ENCODE results near the gene ITCH. TPM values are rescaled to one million over a fixed set of nuclear protein-coding genes. Genes with fewer than 3 reads are reported as not detected.

Gene ITCH
- total RNA-seq, 1 experiment from 2014 or later, result 78.8 TPM

DNA sequence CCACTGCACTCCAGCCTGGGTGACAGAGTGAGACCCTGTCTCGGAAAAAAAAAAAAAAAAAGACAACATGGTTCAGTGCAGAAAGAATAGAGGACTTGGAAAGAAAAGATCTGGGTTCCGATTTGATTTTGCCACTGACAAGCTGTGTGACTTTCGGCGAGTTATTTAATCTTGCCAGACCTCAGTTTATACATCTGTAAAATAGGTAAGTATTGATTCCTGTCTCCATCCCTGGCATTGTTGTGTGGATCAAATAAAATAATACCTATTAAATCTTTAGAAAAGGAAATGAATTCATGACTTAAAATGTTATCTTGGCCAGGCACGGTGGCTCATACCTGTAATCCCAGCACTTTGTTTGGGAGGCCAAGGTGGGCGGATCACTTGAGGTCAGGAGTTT, 7.0 kb downstream of the ITCH start (continued):
- TF ChIP-seq, protein P1, sequence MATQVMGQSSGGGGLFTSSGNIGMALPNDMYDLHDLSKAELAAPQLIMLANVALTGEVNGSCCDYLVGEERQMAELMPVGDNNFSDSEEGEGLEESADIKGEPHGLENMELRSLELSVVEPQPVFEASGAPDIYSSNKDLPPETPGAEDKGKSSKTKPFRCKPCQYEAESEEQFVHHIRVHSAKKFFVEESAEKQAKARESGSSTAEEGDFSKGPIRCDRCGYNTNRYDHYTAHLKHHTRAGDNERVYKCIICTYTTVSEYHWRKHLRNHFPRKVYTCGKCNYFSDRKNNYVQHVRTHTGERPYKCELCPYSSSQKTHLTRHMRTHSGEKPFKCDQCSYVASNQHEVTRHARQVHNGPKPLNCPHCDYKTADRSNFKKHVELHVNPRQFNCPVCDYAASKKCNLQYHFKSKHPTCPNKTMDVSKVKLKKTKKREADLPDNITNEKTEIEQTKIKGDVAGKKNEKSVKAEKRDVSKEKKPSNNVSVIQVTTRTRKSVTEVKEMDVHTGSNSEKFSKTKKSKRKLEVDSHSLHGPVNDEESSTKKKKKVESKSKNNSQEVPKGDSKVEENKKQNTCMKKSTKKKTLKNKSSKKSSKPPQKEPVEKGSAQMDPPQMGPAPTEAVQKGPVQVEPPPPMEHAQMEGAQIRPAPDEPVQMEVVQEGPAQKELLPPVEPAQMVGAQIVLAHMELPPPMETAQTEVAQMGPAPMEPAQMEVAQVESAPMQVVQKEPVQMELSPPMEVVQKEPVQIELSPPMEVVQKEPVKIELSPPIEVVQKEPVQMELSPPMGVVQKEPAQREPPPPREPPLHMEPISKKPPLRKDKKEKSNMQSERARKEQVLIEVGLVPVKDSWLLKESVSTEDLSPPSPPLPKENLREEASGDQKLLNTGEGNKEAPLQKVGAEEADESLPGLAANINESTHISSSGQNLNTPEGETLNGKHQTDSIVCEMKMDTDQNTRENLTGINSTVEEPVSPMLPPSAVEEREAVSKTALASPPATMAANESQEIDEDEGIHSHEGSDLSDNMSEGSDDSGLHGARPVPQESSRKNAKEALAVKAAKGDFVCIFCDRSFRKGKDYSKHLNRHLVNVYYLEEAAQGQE (IDR thresholded peaks at IDR 0.05; ENCODE audit: low read depth), result no peak
- TF ChIP-seq CEBPB (IDR thresholded peaks at IDR 0.05; ENCODE audit: low read depth), result no peak
- TF ChIP-seq YY1 (IDR thresholded peaks at IDR 0.05; ENCODE audit: extremely low read depth, insufficient replicate concordance, low read depth, low read length), result no peak
- TF ChIP-seq SP1 (IDR thresholded peaks at IDR 0.05; ENCODE audit: low read depth), result no peak
- no peak for TF ChIP-seq JUND (IDR thresholded peaks at IDR 0.05)
- no peak for TF ChIP-seq EGR1 (IDR thresholded peaks at IDR 0.05; ENCODE audit: low read depth)
- no peak for TF ChIP-seq EZH2phosphoT487 (IDR thresholded peaks at IDR 0.05; ENCODE audit: borderline replicate concordance)
- TF ChIP-seq EZH2 (IDR thresholded peaks at IDR 0.05), result no peak
- TF ChIP-seq, protein P2, sequence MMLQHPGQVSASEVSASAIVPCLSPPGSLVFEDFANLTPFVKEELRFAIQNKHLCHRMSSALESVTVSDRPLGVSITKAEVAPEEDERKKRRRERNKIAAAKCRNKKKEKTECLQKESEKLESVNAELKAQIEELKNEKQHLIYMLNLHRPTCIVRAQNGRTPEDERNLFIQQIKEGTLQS (IDR thresholded peaks at IDR 0.05), result no peak

DNA sequence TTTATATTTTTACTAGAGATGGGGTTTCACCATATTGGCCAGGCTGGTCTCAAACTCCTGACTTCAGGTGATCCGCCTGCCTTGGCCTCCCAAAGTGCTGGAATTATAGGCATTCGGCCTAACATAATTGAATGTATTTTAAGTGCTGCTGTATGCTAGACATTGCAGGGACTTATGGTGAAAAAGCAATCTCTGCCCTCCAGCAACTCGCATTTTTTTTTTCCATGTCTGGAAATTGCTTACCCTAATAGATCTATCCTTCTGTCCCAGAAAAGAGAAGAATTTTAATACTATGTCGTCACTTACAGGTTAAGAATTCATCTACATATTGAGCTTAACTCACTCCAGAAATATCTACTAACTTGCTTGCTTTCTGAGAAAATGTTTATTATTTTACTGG, 10.4 kb downstream of the ITCH start:
- no peak for TF ChIP-seq CBX3 (IDR thresholded peaks at IDR 0.05; ENCODE audit: low read depth)
- TF ChIP-seq, protein P1 (IDR thresholded peaks at IDR 0.05; ENCODE audit: low read depth), result no peak
- TF ChIP-seq, protein P3, sequence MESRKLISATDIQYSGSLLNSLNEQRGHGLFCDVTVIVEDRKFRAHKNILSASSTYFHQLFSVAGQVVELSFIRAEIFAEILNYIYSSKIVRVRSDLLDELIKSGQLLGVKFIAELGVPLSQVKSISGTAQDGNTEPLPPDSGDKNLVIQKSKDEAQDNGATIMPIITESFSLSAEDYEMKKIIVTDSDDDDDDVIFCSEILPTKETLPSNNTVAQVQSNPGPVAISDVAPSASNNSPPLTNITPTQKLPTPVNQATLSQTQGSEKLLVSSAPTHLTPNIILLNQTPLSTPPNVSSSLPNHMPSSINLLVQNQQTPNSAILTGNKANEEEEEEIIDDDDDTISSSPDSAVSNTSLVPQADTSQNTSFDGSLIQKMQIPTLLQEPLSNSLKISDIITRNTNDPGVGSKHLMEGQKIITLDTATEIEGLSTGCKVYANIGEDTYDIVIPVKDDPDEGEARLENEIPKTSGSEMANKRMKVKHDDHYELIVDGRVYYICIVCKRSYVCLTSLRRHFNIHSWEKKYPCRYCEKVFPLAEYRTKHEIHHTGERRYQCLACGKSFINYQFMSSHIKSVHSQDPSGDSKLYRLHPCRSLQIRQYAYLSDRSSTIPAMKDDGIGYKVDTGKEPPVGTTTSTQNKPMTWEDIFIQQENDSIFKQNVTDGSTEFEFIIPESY (IDR thresholded peaks at IDR 0.05; ENCODE audit: extremely low read depth, insufficient replicate concordance, low read length), result no peak
- H4K20me1 ChIP-seq (ENCODE audit: insufficient read depth), result peaks cover 6% of the 10 kb centered on the region; the same call in 1 of the 2 replicates
- ChIA-PET CTCF (no interaction called here), POLR2A (interaction anchor here (2.3 kb wide), 1 partner anchor 10 kb away, joined by 6 read pairs; the partner anchor contains the start of gene ITCH), RAD21 (ENCODE audit: low non-redundant PET in 1 of 2, low total read pairs in 2 of 2, uncharacterized antibody in 2 of 2, unreplicated experiment in 2 of 2) (no interaction called here)
- H3K36me3 ChIP-seq (ENCODE audit: control insufficient read depth in 1 of 2, insufficient read depth in 2 of 2, low read length in 2 of 2), result peaks cover 22 to 42% of the 10 kb centered on the region in 2 experiments
- no peak overlapping the region for H2AFZ ChIP-seq (ENCODE audit: low read depth, low read length, poor library complexity, severe bottlenecking)
- intact Hi-C loops (cut with micrococcal nuclease), result no loop called here
- BruUV-seq (replicated peaks), result no TSS peak
- H3K4me2 ChIP-seq (ENCODE audit: low read length), result no peak overlapping the region
- peaks cover under 1 to 26% of the 10 kb centered on the region in 2 experiments; a peak in 3 of 4 replicates for H3K4me1 ChIP-seq (ENCODE audit: control insufficient read depth in 1 of 2, insufficient read depth in 2 of 2, low read length in 2 of 2)
- H3K79me2 ChIP-seq (ENCODE audit: insufficient read depth, low read length), result peaks cover 91% of the 10 kb centered on the region
- no peaks in the 10 kb centered on the region for H3K27me3 ChIP-seq (ENCODE audit: insufficient read depth, low read length)
- H3K9me3 ChIP-seq (ENCODE audit: control insufficient read depth in 1 of 2, insufficient read depth in 1 of 2, low read depth in 1 of 2, low read length in 2 of 2), result no peaks in the 10 kb centered on the region
- no peaks in the 10 kb centered on the region for H3K9me2 ChIP-seq (ENCODE audit: insufficient read depth)
- H3K4me3 ChIP-seq (replicated peaks in 1 of 2; ENCODE audit: low read depth in 1 of 2, low read length in 2 of 2), result no peak overlapping the region
- ATAC-seq (no peak), DNase-seq (ENCODE audit: low read depth, low spot score) (no peak)
- no peak overlapping the region for H3K27ac ChIP-seq (ENCODE audit: low read depth, low read length)
- no peak overlapping the region for H3K9ac ChIP-seq (ENCODE audit: low read length)
